ENCODE data around the gene SHOC1. TPM values are rescaled to one million over a fixed set of nuclear protein-coding genes. Genes with fewer than 3 reads are reported as not detected.
"Not testable (repeated sequence)": the region's sequence is repeated elsewhere in the genome, so short reads cannot be mapped to it uniquely, and the experiment has no call there.

SHOC1 gene
- total and polyA plus RNA-seq, 12 donors = 0.11 to 8.2 (median 3.2) TPM

DNA sequence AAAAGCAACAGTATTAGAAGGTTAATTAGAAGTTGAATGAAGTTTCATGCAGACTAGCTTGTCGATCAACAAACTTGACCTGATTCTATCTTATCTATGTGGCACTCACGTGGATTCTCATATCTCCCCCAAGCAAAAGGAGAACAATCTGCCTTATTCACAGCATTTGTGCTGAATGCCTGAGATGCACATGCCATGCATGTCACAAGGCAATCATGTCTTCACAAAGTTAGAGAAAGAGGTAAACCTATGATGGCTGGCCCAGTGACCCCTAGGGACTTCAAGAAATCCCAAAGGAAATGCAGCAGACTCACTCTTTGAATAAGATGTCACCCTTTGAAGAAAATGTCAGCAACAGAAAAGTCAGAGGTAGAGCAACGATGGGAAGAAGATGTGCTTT is 17.6 kb upstream of the SHOC1 start:
- H3K36me3 ChIP-seq (replicated peaks in 1 of 2) = no peaks in the 10 kb centered on the region
- DNase-seq = no peak
- no peaks in the 10 kb centered on the region for H3K4me1 ChIP-seq (replicated peaks in 1 of 2)
- 81 to 90% (median 87%) methylated on average over 3 of the region's 3 CpGs for WGBS, 4 donors
- no peak for TF ChIP-seq POLR2A (IDR thresholded peaks at IDR 0.05)
- TF ChIP-seq, protein P1, sequence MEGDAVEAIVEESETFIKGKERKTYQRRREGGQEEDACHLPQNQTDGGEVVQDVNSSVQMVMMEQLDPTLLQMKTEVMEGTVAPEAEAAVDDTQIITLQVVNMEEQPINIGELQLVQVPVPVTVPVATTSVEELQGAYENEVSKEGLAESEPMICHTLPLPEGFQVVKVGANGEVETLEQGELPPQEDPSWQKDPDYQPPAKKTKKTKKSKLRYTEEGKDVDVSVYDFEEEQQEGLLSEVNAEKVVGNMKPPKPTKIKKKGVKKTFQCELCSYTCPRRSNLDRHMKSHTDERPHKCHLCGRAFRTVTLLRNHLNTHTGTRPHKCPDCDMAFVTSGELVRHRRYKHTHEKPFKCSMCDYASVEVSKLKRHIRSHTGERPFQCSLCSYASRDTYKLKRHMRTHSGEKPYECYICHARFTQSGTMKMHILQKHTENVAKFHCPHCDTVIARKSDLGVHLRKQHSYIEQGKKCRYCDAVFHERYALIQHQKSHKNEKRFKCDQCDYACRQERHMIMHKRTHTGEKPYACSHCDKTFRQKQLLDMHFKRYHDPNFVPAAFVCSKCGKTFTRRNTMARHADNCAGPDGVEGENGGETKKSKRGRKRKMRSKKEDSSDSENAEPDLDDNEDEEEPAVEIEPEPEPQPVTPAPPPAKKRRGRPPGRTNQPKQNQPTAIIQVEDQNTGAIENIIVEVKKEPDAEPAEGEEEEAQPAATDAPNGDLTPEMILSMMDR (IDR thresholded peaks at IDR 0.05) = no peak
- H3K9me3 ChIP-seq (replicated peaks in 1 of 3) = no peaks in the 10 kb centered on the region
- intact Hi-C loops (cut with DNase I) = no loop called here
- no peak overlapping the region for H3K27ac ChIP-seq
- no peak overlapping the region for H3K4me3 ChIP-seq
- no peaks in the 10 kb centered on the region for H3K27me3 ChIP-seq

DNA sequence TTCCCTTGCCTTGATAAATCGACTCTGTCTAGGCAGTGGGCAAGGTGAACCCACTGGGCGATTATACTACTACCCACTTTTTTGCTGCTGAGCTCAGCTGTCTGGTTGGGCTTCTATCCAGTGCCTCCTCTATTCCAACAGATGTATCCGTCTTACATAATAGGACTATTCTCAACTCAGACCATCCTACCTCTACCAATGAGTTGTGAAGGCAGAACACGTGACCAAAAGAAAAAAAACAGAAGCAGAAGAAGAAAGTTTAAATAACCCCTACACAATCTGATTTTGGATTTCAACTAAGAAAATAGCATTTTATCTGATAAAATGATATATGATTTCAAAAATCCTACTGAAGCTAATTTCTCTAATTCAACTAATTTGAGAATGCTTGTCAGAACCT is 16.2 kb upstream of the SHOC1 start:
- H3K27ac ChIP-seq = no peak overlapping the region
- H3K9me3 ChIP-seq (replicated peaks in 1 of 3) = no peaks in the 10 kb centered on the region
- no peaks in the 10 kb centered on the region for H3K4me1 ChIP-seq (replicated peaks in 1 of 2)
- intact Hi-C loops (cut with DNase I) = no loop called here
- no peak overlapping the region for H3K4me3 ChIP-seq
- no peak for DNase-seq
- 92 to 97% (median 95%) methylated on average over 4 of the region's 4 CpGs for WGBS, 4 donors
- TF ChIP-seq, protein P1 (IDR thresholded peaks at IDR 0.05) = no peak
- TF ChIP-seq POLR2A (IDR thresholded peaks at IDR 0.05) = no peak
- no peaks in the 10 kb centered on the region for H3K36me3 ChIP-seq (replicated peaks in 1 of 2)
- no peaks in the 10 kb centered on the region for H3K27me3 ChIP-seq

DNA sequence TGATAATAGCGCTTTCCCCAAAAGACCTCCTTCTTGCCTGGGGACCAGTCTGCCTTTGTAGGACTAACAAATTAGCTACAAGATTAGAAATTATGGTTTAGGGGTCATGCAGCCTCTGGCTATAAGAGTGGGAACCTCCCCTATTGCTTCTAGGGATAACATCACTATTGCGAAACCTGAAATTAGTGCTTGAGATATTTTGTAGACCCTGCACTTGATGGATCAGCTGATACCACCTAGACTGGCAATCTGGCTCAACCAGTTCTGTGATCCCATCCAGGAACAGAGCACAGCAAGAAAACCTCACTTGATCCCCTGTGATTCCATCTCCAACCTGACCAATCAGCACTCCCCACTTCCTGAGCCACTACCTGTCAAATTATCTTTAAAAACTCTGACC is 15.7 kb upstream of the SHOC1 start:
- 96 to 100% (median 98%) methylated on average over 2 of the region's 2 CpGs for WGBS, 4 donors
- H3K27me3 ChIP-seq; H3K36me3 ChIP-seq (replicated peaks in 1 of 2); DNase-seq; H3K4me1 ChIP-seq (replicated peaks in 1 of 2); H3K27ac ChIP-seq; intact Hi-C loops (cut with DNase I); H3K9me3 ChIP-seq (replicated peaks in 1 of 3); H3K4me3 ChIP-seq: not testable (repeated sequence)

DNA sequence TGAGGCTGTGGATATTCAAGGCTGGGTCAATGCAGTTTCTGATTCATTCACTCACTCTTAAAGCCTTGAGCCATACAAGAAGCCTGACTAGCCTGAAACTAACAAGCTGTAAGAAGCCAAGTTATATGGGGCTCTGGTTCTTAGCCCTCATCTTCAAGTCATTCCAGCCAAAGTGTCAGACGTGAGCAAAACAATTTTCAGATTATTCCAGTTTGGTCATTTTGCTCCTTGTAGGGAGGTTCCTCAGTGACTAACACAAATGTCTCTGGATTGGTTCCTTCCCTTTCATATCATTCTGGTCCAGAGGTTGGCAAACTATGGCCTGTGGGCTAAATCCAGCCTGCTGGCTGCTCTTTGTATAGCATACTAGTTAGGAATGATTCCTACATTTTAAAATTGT is 12.5 kb upstream of the SHOC1 start:
- no peak overlapping the region for H3K4me3 ChIP-seq
- H3K36me3 ChIP-seq (replicated peaks in 1 of 2) = no peaks in the 10 kb centered on the region
- H3K4me1 ChIP-seq (replicated peaks in 1 of 2) = no peaks in the 10 kb centered on the region
- DNase-seq = no peak
- no peak overlapping the region for H3K27ac ChIP-seq
- 85 to 100% (median 98%) methylated on average over 1 of the region's 1 CpG for WGBS, 4 donors
- H3K9me3 ChIP-seq (replicated peaks in 1 of 3) = no peaks in the 10 kb centered on the region
- H3K27me3 ChIP-seq = no peaks in the 10 kb centered on the region
- TF ChIP-seq POLR2A (IDR thresholded peaks at IDR 0.05) = no peak
- TF ChIP-seq, protein P1 (IDR thresholded peaks at IDR 0.05) = no peak
- intact Hi-C loops (cut with DNase I) = no loop called here

DNA sequence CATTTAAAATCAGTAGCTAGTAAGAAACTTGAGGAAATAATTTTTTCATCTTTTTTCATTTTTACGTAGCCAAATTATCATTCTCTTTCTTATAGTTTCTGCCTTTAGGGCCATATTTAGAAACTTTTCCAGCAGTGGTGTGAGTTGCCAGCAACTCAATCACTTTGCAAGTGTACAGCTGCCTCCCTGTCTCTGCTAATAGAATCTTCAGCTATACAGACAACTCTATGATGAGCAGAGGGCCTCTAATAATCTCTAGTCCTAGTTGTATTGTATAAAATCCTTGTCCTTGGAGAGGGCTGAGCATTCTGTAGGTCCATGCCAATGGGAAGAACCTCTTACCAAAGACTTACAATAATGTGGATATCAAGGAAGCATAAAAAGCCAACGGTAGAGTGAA is 11.5 kb upstream of the SHOC1 start:
- H3K27ac ChIP-seq = no peak overlapping the region
- intact Hi-C loops (cut with DNase I) = no loop called here
- WGBS, 4 donors = 82 to 93% (median 85%) methylated on average over 2 of the region's 2 CpGs

More for the DNA sequence above, 11.5 kb upstream of the SHOC1 start:
- Histone ChIP-seq H3K4me1 (replicated peaks in 1 of 2) (no peaks in the 10 kb centered on the region), H3K36me3 (replicated peaks in 1 of 2) (no peaks in the 10 kb centered on the region), H3K9me3 (replicated peaks in 1 of 3) (no peaks in the 10 kb centered on the region), H3K27me3 (no peaks in the 10 kb centered on the region), H3K4me3 (no peak overlapping the region)
- TF ChIP-seq, protein P1 (IDR thresholded peaks at IDR 0.05) = no peak
- no peak for TF ChIP-seq POLR2A (IDR thresholded peaks at IDR 0.05)
- DNase-seq = no peak
